GM08714 (cell line): Measurements from ENCODE around the gene KRTAP20-3.

Source experiments
- H3K4me3 ChIP-seq: fragments of 200-500 bp; sonication (Bioruptor generic); 2 replicates; pipeline ENCODE4 v1.5.1; 2014; ENCODE audit warnings: mild to moderate bottlenecking, low read length, inconsistent platforms
- ZNF274 ChIP-seq: IDR thresholded peaks from 2 replicates; pipeline ENCODE4 v1.6.1; 2012; ENCODE audit warnings: mild to moderate bottlenecking, low read depth, low read length

The KRTAP20-3 gene

DNA sequence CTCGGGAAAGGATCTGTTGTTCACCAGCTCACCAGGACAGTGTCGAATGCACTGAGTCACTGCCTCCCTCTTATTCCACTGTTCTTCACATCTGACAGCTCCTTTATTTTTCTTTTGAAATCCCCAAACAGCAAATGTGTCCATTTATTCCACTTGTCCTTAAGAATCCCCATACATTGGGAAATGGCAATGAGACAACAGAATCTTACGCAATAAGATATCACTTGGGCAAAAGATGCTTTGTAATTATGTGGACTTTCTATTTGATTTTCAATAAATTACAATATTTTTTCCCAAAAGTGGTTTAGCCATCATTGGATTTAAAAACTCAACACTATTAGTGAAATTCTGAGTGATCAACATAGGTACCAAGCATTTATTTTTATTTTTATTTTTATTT lies 4.0 kb upstream of the KRTAP20-3 start:
- TF ChIP-seq ZNF274, result no peak
- no peak overlapping the region for H3K4me3 ChIP-seq

DNA sequence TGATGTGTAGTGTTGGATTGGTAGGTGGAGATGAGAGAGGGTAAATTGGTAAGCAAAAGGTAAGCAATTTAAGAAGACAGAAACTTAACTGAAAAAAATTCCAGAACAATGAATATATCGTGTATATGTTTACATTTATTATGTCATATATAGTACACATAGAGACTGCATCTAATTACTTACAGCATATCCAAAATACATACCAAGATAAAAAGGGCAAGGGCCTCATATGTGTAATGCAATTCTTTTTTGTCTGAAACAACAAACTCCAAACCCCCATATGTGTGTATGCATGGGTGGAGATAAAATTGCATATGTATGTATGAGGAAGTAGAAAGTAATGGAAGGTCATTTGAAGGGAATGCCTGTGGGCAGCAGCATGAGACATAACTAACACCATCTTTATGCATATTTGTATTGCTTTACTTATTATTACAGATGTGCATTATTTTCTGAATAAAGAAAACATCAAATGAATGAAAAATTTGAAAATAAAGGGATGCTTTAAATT lies 4.3 kb downstream of the KRTAP20-3 start:
- TF ChIP-seq ZNF274, result no peak

DNA sequence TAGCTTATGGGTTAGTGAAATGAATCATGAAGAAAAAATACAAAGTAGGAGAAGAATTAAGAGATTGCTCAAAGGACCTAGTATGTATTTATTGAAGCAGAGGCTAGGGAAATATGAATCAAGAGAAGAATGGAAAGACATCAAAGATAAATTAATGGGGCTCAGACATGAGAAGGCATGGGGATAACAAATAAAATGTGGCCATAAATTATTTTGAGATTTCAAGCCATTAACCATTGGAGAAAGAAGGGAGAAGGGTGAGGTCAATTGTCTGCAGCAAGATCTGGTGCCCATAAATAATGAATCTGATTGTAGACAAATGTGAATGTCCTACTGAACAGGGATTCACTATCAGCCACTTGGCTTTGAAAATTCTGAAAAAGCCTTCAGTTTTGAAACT lies 10.2 kb downstream of the KRTAP20-3 start:
- no peak overlapping the region for H3K4me3 ChIP-seq
- no peak for TF ChIP-seq ZNF274

More for the DNA sequence above, 4.3 kb downstream of the KRTAP20-3 start:
- no peak overlapping the region for H3K4me3 ChIP-seq

DNA sequence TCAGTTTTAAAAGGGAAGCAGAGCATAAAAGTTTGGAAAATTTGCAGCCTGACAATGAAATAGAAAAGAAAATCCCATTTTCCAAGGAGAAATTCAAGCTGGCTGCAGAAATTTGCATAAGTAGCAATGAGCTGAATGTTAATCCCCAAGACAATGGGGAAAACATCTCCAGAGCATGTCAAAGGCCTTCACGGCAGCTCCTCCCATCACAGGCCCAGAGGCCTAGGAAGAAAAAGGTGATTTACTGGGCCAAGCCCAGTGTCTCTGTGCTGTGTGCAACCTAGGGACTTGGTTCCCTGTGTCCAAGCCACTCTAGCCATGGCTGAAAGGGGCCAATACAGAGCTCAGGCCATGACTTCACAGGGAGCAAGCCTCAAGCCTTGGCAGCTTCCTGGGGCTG lies 26.1 kb downstream of the KRTAP20-3 start:
- TF ChIP-seq ZNF274, result no peak
- no peak overlapping the region for H3K4me3 ChIP-seq

DNA sequence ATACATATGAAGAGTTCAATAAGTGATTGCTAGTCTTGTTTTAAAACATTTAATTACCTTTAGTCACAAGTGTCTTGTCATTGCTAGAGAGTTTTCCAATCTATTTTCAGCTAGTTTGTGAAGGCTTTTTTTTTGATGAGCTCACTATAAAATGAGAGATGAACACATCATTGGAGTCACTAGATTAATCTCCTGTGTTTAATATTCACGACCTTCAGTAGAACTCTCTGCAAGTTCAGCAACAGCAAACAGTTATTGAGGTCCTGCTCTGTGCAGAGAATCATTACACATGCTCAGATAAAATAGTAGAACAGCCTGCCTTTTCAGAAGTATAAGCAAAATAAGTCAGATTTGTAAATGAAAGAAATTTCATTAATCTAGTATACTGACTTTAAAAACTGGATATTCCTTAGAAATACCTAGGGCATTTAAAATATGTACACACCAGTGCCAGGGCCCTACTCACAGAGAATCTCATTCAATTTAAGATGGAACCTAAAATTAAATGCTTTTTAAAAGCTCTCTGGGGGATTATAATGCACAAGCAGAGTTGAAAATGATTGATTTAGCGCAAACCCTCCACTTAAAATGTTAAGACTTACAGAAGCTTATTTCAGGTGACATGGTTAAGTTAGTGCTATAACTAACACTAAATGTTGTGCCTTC lies 30.5 kb downstream of the KRTAP20-3 start:
- H3K4me3 ChIP-seq, result no peak overlapping the region
- no peak for TF ChIP-seq ZNF274

DNA sequence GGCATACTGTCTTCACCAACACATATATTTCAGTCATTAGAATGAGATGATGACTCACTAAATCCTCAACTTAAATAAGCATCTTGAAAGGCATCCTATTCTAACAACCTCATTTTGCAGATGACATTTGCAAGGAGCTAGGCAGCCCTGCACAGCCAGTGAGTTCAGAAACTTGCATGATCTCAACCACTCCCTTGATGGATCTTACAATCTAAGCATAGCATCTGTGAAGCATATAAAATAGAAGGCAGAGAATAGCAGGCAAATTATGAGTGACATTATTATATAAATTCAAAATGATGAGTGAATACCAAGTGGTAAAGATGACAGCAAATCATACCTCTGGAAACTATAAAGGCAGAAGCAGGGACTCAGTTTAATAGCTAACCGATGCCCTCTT lies 31.6 kb downstream of the KRTAP20-3 start:
- TF ChIP-seq ZNF274, result no peak
- no peak overlapping the region for H3K4me3 ChIP-seq

DNA sequence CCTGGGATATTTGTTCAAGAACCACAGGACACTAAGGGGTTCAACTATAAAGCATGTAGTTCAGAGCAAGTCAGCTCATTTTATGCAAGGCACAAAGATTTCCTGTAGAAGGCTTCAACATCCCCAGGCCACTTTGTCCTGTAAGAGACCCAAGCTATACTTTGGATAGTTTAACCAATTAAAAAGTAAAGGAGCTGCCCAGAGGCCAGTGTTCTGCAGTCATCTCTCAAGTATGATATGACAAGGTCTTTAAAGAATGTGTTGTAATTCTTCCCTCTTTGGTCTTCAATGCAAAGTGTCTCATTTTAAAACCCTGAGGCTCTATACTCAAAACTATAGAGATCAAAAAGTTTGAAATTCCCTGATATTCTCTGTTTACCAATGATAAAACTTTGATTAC lies 34.1 kb downstream of the KRTAP20-3 start:
- H3K4me3 ChIP-seq, result no peak overlapping the region

DNA sequence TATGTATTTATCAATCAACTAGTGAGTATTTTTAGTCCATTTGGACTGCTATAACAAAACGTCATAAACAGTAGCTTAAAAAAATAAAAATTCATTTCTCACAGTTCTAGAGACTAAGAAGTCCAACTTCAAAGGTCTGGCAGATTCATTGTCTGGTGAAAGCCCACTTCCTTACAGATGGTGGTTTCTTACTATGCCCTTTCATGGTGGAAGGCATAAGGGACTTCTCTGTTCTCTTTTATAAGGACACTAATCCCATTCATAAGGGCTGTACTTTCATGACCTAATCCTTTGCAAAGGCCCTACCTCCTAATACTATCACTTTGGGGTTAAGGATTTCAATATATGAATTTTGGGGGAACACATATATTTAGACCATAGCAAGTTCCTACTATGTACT lies 37.9 kb downstream of the KRTAP20-3 start:
- H3K4me3 ChIP-seq, result no peak overlapping the region
- TF ChIP-seq ZNF274, result no peak

More for the DNA sequence above, 34.1 kb downstream of the KRTAP20-3 start:
- no peak for TF ChIP-seq ZNF274

DNA sequence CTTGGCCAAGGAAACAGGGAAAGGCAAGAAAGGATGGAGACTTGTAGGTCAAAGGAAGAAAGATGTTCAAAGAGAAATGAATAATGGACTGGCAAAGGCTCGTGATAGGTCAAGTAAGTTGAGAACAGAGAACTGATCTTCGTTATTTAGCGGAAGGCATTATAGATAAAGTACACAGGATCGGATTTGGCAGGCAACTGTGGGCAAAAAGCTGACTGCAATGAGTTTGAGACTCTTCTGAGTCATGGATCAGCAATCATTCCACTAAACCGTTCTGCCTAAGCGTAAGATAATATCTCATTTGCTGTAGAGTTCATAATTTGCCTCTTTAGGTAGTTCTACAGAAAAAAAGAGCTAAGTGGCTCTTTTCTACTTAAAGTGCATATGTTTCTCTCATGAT lies 41.8 kb downstream of the KRTAP20-3 start:
- TF ChIP-seq ZNF274, result no peak
- no peak overlapping the region for H3K4me3 ChIP-seq

DNA sequence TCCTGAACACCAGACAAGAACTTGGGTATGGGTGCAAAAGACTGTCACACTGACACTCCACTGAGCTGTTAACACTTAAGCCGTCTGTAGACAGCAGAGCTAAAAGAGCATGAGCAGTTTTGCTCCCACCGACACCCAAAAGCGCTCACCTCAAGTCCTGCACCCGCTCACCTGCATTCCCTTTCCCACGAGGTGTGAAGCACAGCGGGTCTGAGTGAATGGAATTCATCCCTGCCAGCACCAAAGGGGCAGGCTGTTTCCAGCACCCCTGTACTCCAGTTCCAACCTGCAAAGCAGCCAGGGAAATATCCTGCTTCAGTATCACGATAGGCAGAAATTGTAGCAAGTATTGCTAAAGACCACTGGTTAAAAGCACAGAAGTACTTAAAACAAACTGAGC lies 47.2 kb downstream of the KRTAP20-3 start:
- no peak overlapping the region for H3K4me3 ChIP-seq
- TF ChIP-seq ZNF274, result no peak
